Measurements from ENCODE around the gene AMBP. TPM values are rescaled to one million over a fixed set of nuclear protein-coding genes. Genes with fewer than 3 reads are reported as not detected.

The AMBP gene
- total and polyA plus RNA-seq, 12 donors: 0.01 TPM; not detected in 11

DNA sequence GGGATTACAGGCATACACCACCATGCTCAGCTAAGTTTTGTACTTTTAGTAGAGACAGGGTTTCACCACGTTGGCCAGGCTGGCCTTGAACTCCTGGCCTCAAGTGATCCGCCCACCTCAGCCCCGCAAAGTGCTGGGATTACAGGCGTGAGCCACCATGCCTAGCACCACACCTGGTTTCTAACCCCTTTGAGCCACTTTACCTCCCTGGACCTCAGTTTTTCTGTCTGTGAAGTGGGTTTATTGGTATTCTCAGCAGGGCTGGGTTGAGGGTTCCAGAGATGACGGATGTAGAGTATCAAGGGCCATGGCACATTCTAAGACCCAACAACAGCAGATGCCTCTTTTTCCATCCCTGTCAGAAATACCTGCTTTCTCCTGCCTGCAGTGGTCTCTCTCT lies 38.6 kb downstream of the AMBP start:
- WGBS, 2 donors: 93 to 96% methylated on average over 5 of the region's 5 CpGs
- TF ChIP-seq, protein P1, sequence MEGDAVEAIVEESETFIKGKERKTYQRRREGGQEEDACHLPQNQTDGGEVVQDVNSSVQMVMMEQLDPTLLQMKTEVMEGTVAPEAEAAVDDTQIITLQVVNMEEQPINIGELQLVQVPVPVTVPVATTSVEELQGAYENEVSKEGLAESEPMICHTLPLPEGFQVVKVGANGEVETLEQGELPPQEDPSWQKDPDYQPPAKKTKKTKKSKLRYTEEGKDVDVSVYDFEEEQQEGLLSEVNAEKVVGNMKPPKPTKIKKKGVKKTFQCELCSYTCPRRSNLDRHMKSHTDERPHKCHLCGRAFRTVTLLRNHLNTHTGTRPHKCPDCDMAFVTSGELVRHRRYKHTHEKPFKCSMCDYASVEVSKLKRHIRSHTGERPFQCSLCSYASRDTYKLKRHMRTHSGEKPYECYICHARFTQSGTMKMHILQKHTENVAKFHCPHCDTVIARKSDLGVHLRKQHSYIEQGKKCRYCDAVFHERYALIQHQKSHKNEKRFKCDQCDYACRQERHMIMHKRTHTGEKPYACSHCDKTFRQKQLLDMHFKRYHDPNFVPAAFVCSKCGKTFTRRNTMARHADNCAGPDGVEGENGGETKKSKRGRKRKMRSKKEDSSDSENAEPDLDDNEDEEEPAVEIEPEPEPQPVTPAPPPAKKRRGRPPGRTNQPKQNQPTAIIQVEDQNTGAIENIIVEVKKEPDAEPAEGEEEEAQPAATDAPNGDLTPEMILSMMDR (IDR thresholded peaks at IDR 0.05): no peak
- DNase-seq (no peak), ATAC-seq (no peak)
- Histone ChIP-seq H3K9me3 (peaks cover 0 to 20% (median 0%) of the 10 kb centered on the region in 11 donors), H3K27ac (no peak overlapping the region), H3K4me3 (no peak overlapping the region), H3K27me3 (no peaks in the 10 kb centered on the region), H3K4me1 (no peaks in the 10 kb centered on the region), H3K36me3 (peaks cover 0 to 61% (median 12%) of the 10 kb centered on the region in 9 donors)
- intact Hi-C loops (cut with DNase I): loop anchor here in 5 of 10 donors (5.0 to 10.0 kb wide), 5 partner anchors 232 to 357 kb away; no protein-coding TSS in a partner anchor

DNA sequence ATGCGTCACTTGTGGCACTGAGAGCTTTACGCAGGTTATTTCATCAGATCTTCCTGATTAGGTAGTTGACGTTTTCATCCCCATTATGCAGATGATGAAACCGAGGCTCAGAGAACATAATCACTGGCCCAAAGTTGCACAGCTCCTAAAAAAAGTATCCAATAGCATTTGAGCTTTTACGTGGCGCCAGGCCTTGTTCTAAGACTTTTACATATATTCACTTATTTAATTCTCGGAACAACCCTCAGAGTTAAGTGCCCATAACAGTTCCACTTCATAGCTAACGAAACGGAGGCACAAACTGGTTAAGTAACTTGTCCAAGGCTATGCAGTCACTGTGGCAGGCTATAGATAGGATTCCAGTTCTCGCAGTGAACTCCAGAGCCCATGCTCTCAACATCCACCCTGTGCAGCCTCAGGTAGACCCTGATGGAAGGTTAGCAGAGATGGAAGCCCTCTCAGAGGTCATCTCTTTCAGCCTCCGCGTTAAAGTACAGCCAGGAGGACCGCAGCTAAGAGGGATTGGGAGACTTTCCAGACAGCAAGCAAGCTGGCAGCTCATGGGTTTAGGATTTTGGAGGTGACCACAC lies 39.3 kb downstream of the AMBP start:
- H3K36me3 ChIP-seq: peaks cover 0 to 67% (median 12%) of the 10 kb centered on the region in 9 donors
- ATAC-seq (no peak), DNase-seq (no peak)
- H3K9me3 ChIP-seq: peaks cover 0 to 14% (median 0%) of the 10 kb centered on the region in 11 donors
- WGBS, 2 donors: 97% methylated on average over 13 of the region's 13 CpGs
- intact Hi-C loops (cut with DNase I): loop anchor here in 5 of 10 donors (5.0 to 10.0 kb wide), 5 partner anchors 232 to 357 kb away; no protein-coding TSS in a partner anchor
- no peaks in the 10 kb centered on the region for H3K4me1 ChIP-seq
- H3K4me3 ChIP-seq: no peak overlapping the region
- no peak overlapping the region for H3K27ac ChIP-seq
- TF ChIP-seq, protein P1 (IDR thresholded peaks at IDR 0.05): no peak
- H3K27me3 ChIP-seq: no peaks in the 10 kb centered on the region

DNA sequence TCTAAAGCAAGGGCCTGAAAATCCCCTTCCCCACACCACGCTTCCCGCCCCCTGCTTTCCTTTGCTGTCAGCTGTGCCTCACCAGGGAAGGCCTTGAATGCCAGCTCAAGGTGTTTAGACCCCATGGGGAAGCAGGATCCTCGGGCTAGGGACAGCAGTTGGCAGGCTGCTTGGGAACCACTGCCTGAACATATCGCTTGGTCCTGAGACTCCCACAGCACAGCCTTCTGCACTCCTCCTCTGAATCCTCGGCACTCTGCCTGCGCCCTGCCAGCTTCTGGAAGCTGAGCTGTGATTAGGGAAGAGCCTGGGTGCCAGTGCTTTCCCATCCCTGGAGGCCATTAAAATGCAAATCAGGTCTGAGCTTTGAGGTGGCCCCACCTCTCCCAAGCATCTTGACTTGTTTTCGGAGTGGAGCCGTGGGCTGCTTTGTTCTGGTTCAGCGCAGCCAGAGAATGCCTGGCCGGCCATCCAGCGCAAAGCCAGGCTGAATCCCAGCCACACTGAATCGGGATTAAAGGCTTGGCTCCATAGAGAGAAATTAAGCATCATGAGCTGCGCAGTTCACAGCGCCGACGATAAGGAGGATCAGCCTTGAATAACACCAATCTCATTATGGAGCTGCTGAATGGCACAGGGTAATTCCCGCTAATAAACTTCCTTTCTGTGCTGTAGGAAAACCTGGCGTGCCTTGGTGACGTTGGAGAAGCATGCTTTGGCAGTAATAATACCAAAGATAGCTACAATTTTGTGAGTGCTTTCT lies 40.0 kb downstream of the AMBP start:
- DNase-seq (no peak), ATAC-seq (no peak)
- TF ChIP-seq, protein P1 (IDR thresholded peaks at IDR 0.05): no peak
- Histone ChIP-seq H3K4me3 (no peak overlapping the region), H3K27ac (no peak overlapping the region), H3K4me1 (no peaks in the 10 kb centered on the region), H3K27me3 (no peaks in the 10 kb centered on the region), H3K36me3 (peaks cover 0 to 68% (median 12%) of the 10 kb centered on the region in 9 donors), H3K9me3 (peaks cover 0 to 7% (median 0%) of the 10 kb centered on the region in 11 donors)
- 85 to 87% methylated on average over 19 of the region's 19 CpGs for WGBS, 2 donors
- intact Hi-C loops (cut with DNase I): loop anchor here in 5 of 10 donors (5.0 to 10.0 kb wide), 5 partner anchors 231 to 356 kb away; no protein-coding TSS in a partner anchor

DNA sequence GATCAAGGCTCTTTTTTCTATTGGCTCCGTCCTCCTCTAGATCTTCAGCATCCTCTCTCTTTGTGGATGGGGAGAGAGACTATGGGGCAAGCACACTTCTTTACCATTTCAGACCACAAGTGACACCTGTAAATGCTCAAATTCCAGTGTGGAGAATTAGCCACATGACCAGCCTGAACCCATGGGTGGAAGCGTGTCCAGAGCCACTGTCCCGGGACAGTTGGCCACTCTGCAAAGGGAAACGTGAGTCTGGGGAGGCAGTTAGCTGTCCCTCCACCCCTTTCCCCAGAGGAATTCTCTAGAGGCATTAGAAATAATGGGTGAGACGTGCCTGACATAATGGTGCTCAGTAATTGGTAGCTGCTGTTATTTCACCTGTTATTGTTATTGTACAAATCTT lies 40.9 kb downstream of the AMBP start:
- TF ChIP-seq, protein P1 (IDR thresholded peaks at IDR 0.05): no peak
- Histone ChIP-seq H3K4me1 (peaks cover 0 to 5% (median 0%) of the 10 kb centered on the region in 9 donors), H3K4me3 (no peak overlapping the region), H3K36me3 (peaks cover 0 to 65% (median 12%) of the 10 kb centered on the region in 9 donors), H3K9me3 (peaks cover 0 to 6% (median 0%) of the 10 kb centered on the region in 11 donors), H3K27me3 (no peaks in the 10 kb centered on the region), H3K27ac (no peak overlapping the region)
- WGBS, 2 donors: 81 to 93% methylated on average over 5 of the region's 5 CpGs
- no peak for ATAC-seq
- intact Hi-C loops (cut with DNase I): loop anchor here in 5 of 10 donors (5.0 to 10.0 kb wide), 5 partner anchors 230 to 355 kb away; no protein-coding TSS in a partner anchor
- DNase-seq: no peak
